Upper lobe of left lung (tissue), 4 donors: Measurements from ENCODE around the gene RAI1.

Experiments used
- POLR2A ChIP-seq, 4 donors: fragments of 450-650 bp; IDR thresholded peaks; one replicate each; pipeline ENCODE4 v1.5.1; 2016 to 2017; ENCODE audit warnings: antibody characterized with exemption in 4 of 4, mild to moderate bottlenecking in 2 of 4
- TF ChIP-seq, protein P1 (sequence below), 6 experiments: fragments of 450-650 bp in 4 of 6; fragments of 200-600 bp in 2 of 6; sonication (generic) in 2 of 6; IDR thresholded peaks; one replicate each; pipeline ENCODE4 v1.5.1; 2016 to 2019; ENCODE audit warnings: antibody characterized with exemption in 6 of 6

DNA sequence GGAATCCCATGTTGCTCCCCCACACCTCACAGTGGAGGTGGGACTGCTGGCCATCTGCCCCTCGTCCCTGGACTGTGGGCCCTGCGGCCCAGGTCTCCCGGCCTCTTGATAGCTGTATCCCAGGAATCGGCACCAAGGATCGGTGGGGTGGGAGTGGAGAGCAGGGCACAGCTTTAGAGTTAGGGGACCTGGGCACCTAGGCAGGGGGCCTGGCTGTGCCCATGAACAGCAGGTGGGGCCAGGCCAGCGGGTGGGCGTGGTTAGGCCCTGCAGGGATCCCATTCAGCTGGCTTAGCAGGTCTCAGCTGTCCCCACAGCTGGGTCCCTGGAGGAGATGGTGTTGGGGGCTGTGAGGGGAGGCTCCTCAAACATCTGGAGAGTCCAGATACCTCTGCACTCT is 106.3 kb downstream of the RAI1 start:
- TF ChIP-seq, protein P1, sequence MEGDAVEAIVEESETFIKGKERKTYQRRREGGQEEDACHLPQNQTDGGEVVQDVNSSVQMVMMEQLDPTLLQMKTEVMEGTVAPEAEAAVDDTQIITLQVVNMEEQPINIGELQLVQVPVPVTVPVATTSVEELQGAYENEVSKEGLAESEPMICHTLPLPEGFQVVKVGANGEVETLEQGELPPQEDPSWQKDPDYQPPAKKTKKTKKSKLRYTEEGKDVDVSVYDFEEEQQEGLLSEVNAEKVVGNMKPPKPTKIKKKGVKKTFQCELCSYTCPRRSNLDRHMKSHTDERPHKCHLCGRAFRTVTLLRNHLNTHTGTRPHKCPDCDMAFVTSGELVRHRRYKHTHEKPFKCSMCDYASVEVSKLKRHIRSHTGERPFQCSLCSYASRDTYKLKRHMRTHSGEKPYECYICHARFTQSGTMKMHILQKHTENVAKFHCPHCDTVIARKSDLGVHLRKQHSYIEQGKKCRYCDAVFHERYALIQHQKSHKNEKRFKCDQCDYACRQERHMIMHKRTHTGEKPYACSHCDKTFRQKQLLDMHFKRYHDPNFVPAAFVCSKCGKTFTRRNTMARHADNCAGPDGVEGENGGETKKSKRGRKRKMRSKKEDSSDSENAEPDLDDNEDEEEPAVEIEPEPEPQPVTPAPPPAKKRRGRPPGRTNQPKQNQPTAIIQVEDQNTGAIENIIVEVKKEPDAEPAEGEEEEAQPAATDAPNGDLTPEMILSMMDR (IDR thresholded peaks at IDR 0.05) = no peak
- TF ChIP-seq POLR2A (IDR thresholded peaks at IDR 0.05) = no peak
